Stimulated activated CD8-positive, alpha-beta memory T cell treated with anti-CD3 and anti-CD28 coated beads, Interleukin-7, amount 100 ng/mL, for 24 hours (primary cell): Measurements from ENCODE around the gene CCDC134.

ENCODE experiments used
- DNase-seq: peaks from one replicate; pipeline ENCODE4 v3.0.0-alpha.2; 2020; ENCODE audit warnings: low read depth

Gene CCDC134

GRCh38 chr22:41787331-41787730 is 13.1 kb upstream of the CCDC134 start:
- DNase-seq, result no peak

GRCh38 chr22:41793871-41794270 is 6.6 kb upstream of the CCDC134 start:
- no peak for DNase-seq

DNA sequence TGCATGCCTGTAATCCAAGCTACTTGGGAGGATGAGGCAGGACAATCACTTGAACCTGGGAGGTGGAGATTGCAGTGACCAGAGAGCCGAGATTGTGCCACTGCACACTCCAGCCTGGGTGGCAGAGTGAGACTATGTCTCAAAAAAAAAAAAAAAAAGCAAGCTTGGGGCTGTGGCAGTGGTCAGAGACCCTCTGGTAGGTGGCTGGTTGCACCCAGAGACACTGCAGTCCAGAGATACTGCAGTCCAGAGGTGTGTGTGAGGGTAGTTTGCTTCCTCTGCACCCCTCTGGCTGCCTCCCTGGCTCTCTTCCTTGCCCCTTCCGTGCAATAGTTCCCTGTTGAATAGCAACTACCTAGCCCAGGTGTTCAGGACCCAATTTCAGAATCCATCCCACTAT is 1.7 kb upstream of the CCDC134 start:
- no peak for DNase-seq

- no peak for DNase-seq
These were observed 762 bp upstream of the CCDC134 start for GRCh38 chr22:41799486-41800347.

DNA sequence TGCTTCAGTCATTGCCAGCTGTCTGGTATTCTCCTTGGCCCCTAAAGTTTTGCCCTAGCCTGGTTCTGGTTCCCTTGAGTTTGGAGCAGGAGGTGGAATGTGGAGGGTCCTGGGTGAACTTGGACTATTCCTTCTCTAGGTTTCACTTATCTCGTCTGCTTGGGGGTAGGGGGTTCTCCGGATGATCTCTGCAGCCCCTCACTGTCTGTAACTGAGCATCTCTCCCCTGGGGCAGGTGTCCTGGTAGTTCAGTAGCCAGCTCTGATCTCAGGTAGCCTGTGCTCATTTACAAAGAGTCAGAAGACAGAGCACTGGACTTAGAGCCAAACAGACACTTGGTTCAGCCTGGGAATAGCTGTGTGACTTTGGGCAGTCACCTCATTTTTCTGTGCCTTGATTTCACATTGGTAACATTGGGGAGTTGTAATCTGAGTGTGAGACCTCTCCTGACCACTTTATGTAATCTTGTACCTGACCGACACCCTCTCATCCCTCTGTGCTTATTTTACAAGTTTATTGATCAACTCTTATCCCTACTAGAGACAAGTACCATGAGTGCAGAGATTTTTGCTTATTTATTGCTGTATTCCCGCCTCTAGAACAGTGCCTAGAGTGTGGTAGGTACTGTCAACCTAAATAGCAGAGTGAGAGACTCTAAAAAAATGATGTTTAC is 804 bp downstream of the CCDC134 start:
- DNase-seq, result no peak

GRCh38 chr22:41801886-41802285 is 1.4 kb downstream of the CCDC134 start:
- no peak for DNase-seq

DNA sequence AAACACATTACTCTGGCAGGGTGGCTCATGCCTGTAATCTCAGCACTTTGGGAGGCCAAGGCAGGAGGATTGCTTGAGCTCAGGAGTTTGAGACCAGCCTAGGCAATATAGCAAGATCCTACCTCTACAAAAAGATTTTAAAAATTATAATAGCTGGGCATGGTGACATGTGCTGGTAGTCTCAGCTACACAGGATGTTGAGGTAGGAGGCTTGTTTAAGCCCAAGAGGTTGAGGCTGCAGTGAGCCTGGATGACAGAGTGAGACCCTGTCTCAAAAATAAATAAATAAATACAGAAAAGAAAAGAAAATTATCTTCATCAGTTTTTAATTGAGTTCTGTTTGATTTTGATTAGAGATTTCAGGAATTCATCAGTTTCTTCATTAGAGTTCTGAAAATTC is 5.2 kb downstream of the CCDC134 start:
- DNase-seq, result no peak

GRCh38 chr22:41808400-41808799 is 7.9 kb downstream of the CCDC134 start:
- no peak for DNase-seq

GRCh38 chr22:41810022-41810421 is 9.5 kb downstream of the CCDC134 start:
- DNase-seq, result no peak

DNA sequence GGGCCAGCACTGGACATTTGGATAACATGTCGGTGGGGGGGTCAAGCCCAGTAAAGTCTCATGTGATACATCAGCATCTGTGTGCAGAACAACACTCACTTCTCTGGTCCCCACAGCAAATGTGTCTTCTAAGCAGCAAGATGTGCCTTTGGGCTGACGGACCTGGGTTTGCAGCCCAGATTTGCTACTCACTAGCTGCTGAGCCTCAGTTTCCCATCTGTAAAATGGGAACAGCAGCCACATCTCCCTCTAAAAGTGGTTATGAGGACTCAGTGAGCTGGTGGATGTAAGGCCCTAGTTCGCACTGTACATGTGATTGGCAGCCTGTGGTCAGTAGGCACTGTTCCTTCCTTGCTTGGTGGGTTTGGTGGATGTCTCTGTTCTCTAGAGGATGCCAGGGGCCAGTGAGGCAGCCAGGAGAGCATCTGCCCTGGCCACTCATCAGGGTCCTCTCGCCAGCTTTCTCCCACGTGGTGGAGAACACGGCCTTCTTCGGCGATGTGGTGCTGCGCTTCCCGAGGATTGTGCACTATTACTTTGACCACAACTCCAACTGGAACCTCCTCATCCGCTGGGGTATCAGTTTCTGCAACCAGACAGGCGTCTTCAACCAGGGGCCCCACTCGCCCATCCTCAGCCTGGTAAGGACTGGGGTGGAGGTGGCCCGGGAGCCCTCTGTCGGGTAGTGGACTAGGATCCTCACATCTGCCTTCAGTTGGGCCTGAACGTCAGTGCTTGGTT is 12.5 kb downstream of the CCDC134 start:
- DNase-seq, result no peak

DNA sequence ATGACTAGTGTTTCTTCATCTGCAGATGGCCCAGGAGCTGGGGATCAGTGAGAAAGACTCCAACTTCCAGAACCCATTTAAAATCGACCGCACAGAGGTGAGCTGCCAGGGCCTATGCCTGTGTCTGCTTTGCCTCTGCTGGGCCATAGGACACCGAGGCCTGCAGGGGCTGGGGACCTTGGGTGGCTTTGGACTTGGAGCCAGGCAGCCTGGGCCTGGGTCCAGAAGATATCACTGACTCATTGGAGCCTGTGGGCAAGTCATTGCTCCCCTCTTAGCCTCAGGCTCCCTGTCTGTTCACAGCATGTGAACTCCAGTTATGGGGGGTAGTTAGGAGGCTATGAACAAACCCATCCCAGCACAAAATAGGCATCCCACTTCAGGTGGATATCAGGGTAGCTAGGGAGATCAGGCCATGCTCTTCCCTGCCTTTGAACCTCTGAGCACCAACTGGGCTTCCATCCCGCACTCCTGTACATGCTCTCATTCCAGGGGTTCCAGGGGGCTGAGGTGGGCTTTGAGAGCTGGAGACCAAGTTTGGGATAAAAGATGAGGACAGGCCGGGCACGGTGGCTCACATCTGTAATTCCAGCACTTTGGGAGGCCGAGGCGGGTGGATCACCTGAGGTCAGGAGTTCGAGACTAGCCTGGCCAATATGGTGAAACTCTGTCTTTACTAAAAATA is 13.4 kb downstream of the CCDC134 start:
- DNase-seq, result no peak

DNA sequence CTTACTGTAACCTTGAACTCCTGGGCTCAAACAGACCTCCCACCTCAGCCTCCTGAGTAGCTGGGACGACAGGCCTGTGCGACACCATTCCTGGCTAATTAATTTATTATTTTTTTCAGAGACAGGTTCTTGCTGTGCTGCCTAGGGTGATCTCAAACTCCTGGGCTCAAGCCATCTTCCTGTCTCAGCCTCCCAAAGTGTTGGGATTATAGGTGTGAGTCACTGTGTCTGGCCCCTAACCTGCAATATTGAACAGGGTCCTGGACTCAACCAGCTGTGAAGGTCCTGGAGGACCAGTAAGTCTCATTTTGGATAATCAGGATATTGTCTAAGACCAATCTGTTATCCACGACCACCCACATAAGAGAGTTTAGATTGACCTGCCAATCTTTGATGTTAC is 15.2 kb downstream of the CCDC134 start:
- DNase-seq, result no peak

- DNase-seq, result no peak
These were observed 15.8 kb downstream of the CCDC134 start for GRCh38 chr22:41816241-41816640.

DNA sequence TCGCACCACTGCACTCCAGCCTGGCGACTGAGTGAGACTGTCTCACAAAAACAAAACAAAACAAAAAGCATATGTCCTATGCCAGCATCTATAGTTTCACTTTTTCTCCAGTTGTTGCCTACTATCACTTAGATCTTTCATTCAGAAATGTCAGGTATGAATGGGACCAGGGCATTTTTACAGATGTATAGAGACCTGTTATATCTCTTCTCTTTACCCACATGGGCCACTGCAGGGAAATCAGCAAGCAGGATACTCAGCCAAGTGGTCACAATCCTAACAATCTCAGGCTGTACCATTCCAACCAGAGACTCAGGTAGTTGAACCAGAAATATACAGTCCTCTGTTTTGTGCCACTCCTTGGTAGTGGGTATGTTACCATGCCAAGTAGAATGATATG is 16.4 kb downstream of the CCDC134 start:
- no peak for DNase-seq

GRCh38 chr22:41818011-41818410 is 17.5 kb downstream of the CCDC134 start:
- DNase-seq, result no peak

GRCh38 chr22:41818596-41818995 is 18.1 kb downstream of the CCDC134 start:
- no peak for DNase-seq

DNA sequence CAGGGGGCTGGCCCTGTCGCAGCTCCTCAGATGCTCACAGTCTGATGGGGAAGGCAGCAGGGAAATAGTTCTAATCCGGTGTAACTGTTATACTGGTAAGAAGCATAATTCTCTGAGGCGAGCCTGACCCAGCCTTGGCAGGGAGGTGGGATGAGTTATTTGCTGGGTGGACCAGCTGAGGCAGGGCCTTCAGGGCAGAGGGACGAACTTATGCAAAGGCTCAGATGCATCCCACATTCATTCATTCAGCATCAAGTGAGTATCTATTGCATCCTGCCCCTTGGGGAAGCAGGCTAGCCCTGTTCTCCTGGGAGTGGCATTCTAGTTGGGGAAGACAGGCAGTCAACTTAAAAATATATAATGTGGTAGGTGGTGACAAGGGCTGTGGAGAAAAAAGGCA is 18.8 kb downstream of the CCDC134 start:
- no peak for DNase-seq

- no peak for DNase-seq
These were observed 20.0 kb downstream of the CCDC134 start for GRCh38 chr22:41820447-41820846.

DNA sequence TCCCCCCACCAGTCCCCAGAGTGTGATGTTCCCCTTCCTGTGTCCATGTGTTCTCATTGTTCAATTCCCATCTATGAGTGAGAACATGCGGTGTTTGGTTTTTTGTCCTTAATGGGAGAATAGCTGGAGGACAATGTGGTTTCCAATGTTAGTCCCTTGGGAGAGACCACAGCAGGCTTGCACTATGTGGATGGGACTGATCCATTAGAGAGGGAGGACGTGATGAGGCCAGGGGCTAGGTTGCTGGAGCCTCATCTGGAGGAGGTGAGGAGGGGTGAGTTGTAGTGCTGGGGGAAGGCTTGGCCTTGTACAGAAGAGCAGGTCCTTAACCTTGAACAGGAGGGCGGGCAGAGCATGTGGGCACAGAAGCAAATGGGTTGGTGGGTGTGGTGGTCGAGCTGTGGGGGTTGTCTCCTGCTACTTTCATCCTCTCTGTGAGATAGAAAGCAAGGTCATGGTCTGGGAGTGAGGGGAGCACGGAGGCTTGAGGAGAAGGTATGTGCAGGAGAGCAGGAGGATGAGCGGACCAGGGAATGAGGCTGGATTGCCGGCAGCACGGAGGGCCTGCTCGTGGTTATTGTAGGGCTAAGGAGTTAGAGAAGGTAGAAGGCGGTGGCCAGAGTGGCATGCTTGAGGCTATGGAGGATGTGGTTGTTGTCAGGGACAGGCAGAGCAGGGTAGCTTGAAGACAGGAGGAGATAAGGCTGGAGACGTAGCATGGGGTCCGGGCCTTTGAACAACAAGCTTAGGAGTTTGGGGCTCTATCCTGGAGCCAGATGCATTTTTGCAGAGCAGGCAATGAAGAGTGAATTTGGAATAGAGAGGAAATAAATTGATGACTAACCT is 21.2 kb downstream of the CCDC134 start:
- DNase-seq, result no peak

- DNase-seq, result no peak
These were observed 22.0 kb downstream of the CCDC134 start for GRCh38 chr22:41822317-41823057.

DNA sequence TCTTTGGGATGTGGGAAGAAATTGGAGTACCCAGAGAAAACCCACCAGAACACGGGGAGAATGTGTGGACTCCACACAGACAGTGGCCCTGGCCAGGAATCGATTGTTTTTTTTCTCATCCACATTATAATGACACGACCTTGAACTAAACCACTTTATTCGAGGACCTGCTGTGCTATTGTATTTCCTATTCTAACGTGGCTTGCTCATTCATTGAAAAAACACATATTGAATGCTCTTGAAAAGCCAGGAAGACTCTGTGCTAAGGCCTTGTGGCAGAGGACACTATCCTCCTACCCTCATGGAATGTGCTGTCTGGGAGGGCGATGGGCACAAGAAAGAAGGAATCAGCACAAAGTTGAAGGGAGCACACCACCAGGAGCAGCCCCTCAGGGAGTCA is 23.3 kb downstream of the CCDC134 start:
- no peak for DNase-seq
